ENCODE results near the gene UNC5A.

Gene UNC5A

GRCh38 chr5:176848651-176849050, 38.3 kb downstream of the UNC5A start:
- no peak for TF ChIP-seq FOXM1 (IDR thresholded peaks at IDR 0.05; ENCODE audit: borderline replicate concordance, low read depth)
- no peak for TF ChIP-seq YY1 (IDR thresholded peaks at IDR 0.05; ENCODE audit: low read depth)
- TF ChIP-seq NFIC (IDR thresholded peaks at IDR 0.05), result no peak
- TF ChIP-seq USF1 (IDR thresholded peaks at IDR 0.05), result no peak

GRCh38 chr5:176849611-176850227, 39.4 kb downstream of the UNC5A start:
- TF ChIP-seq USF1 (IDR thresholded peaks at IDR 0.05), result 0 out of 2 replicates have a peak, but pooled peaks have one; percentile 32
- no peak for TF ChIP-seq REST (IDR thresholded peaks at IDR 0.05; ENCODE audit: low read depth)

- TF ChIP-seq CEBPB (IDR thresholded peaks at IDR 0.05), result no peak
- no peak for TF ChIP-seq CREB1 (IDR thresholded peaks at IDR 0.05; ENCODE audit: low read depth)
- TF ChIP-seq TCF12 (IDR thresholded peaks at IDR 0.05; ENCODE audit: low read depth), result no peak
- no peak for TF ChIP-seq TEAD4 (IDR thresholded peaks at IDR 0.05)
- TF ChIP-seq ZBTB7A (IDR thresholded peaks at IDR 0.05; ENCODE audit: low read depth), result no peak
- no peak for TF ChIP-seq FOXM1 (IDR thresholded peaks at IDR 0.05; ENCODE audit: borderline replicate concordance, low read depth)
- no peak for TF ChIP-seq NFIC (IDR thresholded peaks at IDR 0.05)
- TF ChIP-seq EP300 (IDR thresholded peaks at IDR 0.05; ENCODE audit: borderline replicate concordance), result no peak
- no peak for TF ChIP-seq TAF1 (IDR thresholded peaks at IDR 0.05; ENCODE audit: low read depth)
Observed at GRCh38 chr5:176850371-176851245, 40.2 kb downstream of the UNC5A start.

GRCh38 chr5:176851380-176851779, 41.0 kb downstream of the UNC5A start:
- TF ChIP-seq ZBTB7A (IDR thresholded peaks at IDR 0.05; ENCODE audit: low read depth) (no peak), NFIC (IDR thresholded peaks at IDR 0.05) (no peak), USF1 (IDR thresholded peaks at IDR 0.05) (no peak), CREB1 (IDR thresholded peaks at IDR 0.05; ENCODE audit: low read depth) (no peak), EGR1 (IDR thresholded peaks at IDR 0.05) (no peak), RAD21 (IDR thresholded peaks at IDR 0.05; ENCODE audit: low read depth) (no peak), CEBPB (IDR thresholded peaks at IDR 0.05) (no peak), TCF12 (IDR thresholded peaks at IDR 0.05; ENCODE audit: low read depth) (no peak), EP300 (IDR thresholded peaks at IDR 0.05; ENCODE audit: borderline replicate concordance) (no peak), TEAD4 (IDR thresholded peaks at IDR 0.05) (no peak), FOXM1 (IDR thresholded peaks at IDR 0.05; ENCODE audit: borderline replicate concordance, low read depth) (no peak), MAX (IDR thresholded peaks at IDR 0.05) (no peak), TAF1 (IDR thresholded peaks at IDR 0.05; ENCODE audit: low read depth) (no peak)

GRCh38 chr5:176851871-176852658, 41.7 kb downstream of the UNC5A start:
- TF ChIP-seq MAX (IDR thresholded peaks at IDR 0.05) (no peak), RAD21 (IDR thresholded peaks at IDR 0.05; ENCODE audit: low read depth) (no peak), TAF1 (IDR thresholded peaks at IDR 0.05; ENCODE audit: low read depth) (no peak)

GRCh38 chr5:176853151-176853778, 42.9 kb downstream of the UNC5A start:
- TF ChIP-seq CREB1 (IDR thresholded peaks at IDR 0.05; ENCODE audit: low read depth) (no peak), NFIC (IDR thresholded peaks at IDR 0.05) (no peak), REST (IDR thresholded peaks at IDR 0.05; ENCODE audit: low read depth) (no peak), USF1 (IDR thresholded peaks at IDR 0.05) (no peak), RAD21 (IDR thresholded peaks at IDR 0.05; ENCODE audit: low read depth) (no peak), CEBPB (IDR thresholded peaks at IDR 0.05) (no peak)

Data from Ishikawa (cell line).